Stomach (tissue), 4 donors: Measurements from ENCODE around the gene KIF17.

Experiments
- CTCF ChIP-seq, 7 experiments: fragments of 450-650 bp in 4 of 7; fragments of 200-600 bp in 3 of 7; sonication (generic) in 3 of 7; IDR thresholded peaks; one replicate each; pipeline ENCODE4 v1.5.1; 2016 to 2019; ENCODE audit warnings: antibody characterized with exemption in 7 of 7, control low read depth in 2 of 7, mild to moderate bottlenecking in 1 of 7
- POLR2A ChIP-seq, 4 donors: fragments of 450-650 bp; IDR thresholded peaks; one replicate each; pipeline ENCODE4 v1.6.1; 2016; ENCODE audit warnings: antibody characterized with exemption in 4 of 4, control low read depth in 2 of 4, mild to moderate bottlenecking in 1 of 4, moderate library complexity in 1 of 4

GRCh38 chr1:20660847-20661206 is 57.0 kb downstream of the KIF17 start:
- TF ChIP-seq CTCF (IDR thresholded peaks at IDR 0.05) = no peak
- no peak for TF ChIP-seq POLR2A (IDR thresholded peaks at IDR 0.05)
